Hepatocyte (in vitro differentiated cells): ENCODE data around the gene PKD2L1. TPM values are rescaled to one million over a fixed set of nuclear protein-coding genes. Genes with fewer than 3 reads are reported as not detected.
A peak's percentile ranks its signal among the peaks of the same experiment; 100 is the strongest.

Experiments used
- DNase-seq: peaks from one replicate; pipeline ENCODE4 v3.0.0-alpha.2; 2016; ENCODE audit warnings: low spot score
- H2AFZ ChIP-seq: fragments of 200-600 bp; sonication (generic); 2 replicates; pipeline ENCODE4 v1.6.0; 2016; ENCODE audit warnings: antibody characterized with exemption, mild to moderate bottlenecking
- H3K27ac ChIP-seq: fragments of 200-600 bp; sonication (generic); 2 replicates; pipeline ENCODE4 v1.5.1; 2016; ENCODE audit warnings: mild to moderate bottlenecking
- H3K27me3 ChIP-seq: fragments of 200-600 bp; sonication (generic); 2 replicates; pipeline ENCODE4 v1.6.1; 2016
- H3K36me3 ChIP-seq: fragments of 200-600 bp; sonication (generic); replicated peaks from 2 replicates; pipeline ENCODE4 v1.5.1; 2016; ENCODE audit warnings: low read depth; ENCODE audit not compliant: insufficient read depth
- H3K4me1 ChIP-seq: fragments of 200-600 bp; sonication (generic); 2 replicates; pipeline ENCODE4 v1.5.1; 2016; ENCODE audit warnings: mild to moderate bottlenecking, moderate library complexity; ENCODE audit not compliant: insufficient read depth
- H3K4me2 ChIP-seq: fragments of 200-600 bp; sonication (generic); 2 replicates; pipeline ENCODE4 v1.6.0; 2016
- H3K4me3 ChIP-seq: fragments of 200-600 bp; sonication (generic); 2 replicates; pipeline ENCODE4 v1.5.1; 2016; ENCODE audit warnings: mild to moderate bottlenecking
- H3K79me2 ChIP-seq: fragments of 200-600 bp; sonication (generic); 2 replicates; pipeline ENCODE4 v1.6.0; 2017; ENCODE audit warnings: mild to moderate bottlenecking
- H3K9me2 ChIP-seq: fragments of 200-600 bp; sonication (generic); replicated peaks from 2 replicates; pipeline ENCODE4 v1.6.0; 2017; ENCODE audit warnings: mild to moderate bottlenecking; ENCODE audit not compliant: insufficient read depth
- H3K9me3 ChIP-seq: fragments of 200-600 bp; sonication (generic); 2 replicates; pipeline ENCODE4 v1.5.1; 2016; ENCODE audit warnings: low read depth, mild to moderate bottlenecking
- H4K20me1 ChIP-seq: fragments of 200-600 bp; sonication (generic); 2 replicates; pipeline ENCODE4 v1.6.0; 2016; ENCODE audit warnings: mild to moderate bottlenecking; ENCODE audit not compliant: insufficient read depth, poor library complexity, severe bottlenecking
- EZH2 ChIP-seq: fragments of 200-600 bp; sonication (generic); IDR thresholded peaks from 2 replicates; pipeline ENCODE4 v1.6.1; 2016; ENCODE audit warnings: antibody characterized with exemption, mild to moderate bottlenecking, borderline replicate concordance
- EZH2phosphoT487 ChIP-seq: fragments of 200-600 bp; sonication (generic); IDR thresholded peaks from one replicate; pipeline ENCODE4 v1.6.1; 2018; ENCODE audit warnings: antibody characterized with exemption, mild to moderate bottlenecking, low read depth, moderate library complexity; ENCODE audit not compliant: unreplicated experiment, severe bottlenecking
- WGBS: methylation state at CpG from one replicate; pipeline ENCODE4 v1.1.6; 2016; ENCODE audit warnings: low lambda C conversion rate; ENCODE audit errors: missing lambda C conversion rate; 5-methylcytosine and 5-hydroxymethylcytosine counted together
- polyA plus RNA-seq: library from polyadenylated mRNA; unstranded; fragments of >200 nt; fragmentation: Nextera tagmentation; extraction: Ambion mirVana; gene quantifications from 2 replicates; pipeline ENCODE4 v1.2.1, GENCODE V29; 2016
- total RNA-seq: library from RNA; depleted of rRNA; stranded (reverse); fragments of >200 nt; gene quantifications from 2 replicates; pipeline ENCODE4 v1.2.3, GENCODE V29; 2014
- TF ChIP-seq, protein P1 (sequence below): fragments of 200-600 bp; sonication (generic); IDR thresholded peaks from 2 replicates; pipeline ENCODE4 v1.5.1; 2016; ENCODE audit warnings: antibody characterized with exemption, mild to moderate bottlenecking; ENCODE audit not compliant: poor library complexity

The PKD2L1 gene
- total and polyA plus RNA-seq, 2 experiments from 2014 or later: 0.10 to 0.88 TPM

- peaks cover 36% of the 10 kb centered on the region for H3K4me1 ChIP-seq
- H3K79me2 ChIP-seq: peaks cover 49% of the 10 kb centered on the region
- H3K4me2 ChIP-seq: peak within 1 kb of the TSS; percentile 91
- H3K36me3 ChIP-seq: no peaks in the 10 kb centered on the region
- H3K27ac ChIP-seq: peak within 1 kb of the TSS; percentile 97
- TF ChIP-seq EZH2phosphoT487: no peak
- no peak for TF ChIP-seq EZH2
- TF ChIP-seq, protein P1, sequence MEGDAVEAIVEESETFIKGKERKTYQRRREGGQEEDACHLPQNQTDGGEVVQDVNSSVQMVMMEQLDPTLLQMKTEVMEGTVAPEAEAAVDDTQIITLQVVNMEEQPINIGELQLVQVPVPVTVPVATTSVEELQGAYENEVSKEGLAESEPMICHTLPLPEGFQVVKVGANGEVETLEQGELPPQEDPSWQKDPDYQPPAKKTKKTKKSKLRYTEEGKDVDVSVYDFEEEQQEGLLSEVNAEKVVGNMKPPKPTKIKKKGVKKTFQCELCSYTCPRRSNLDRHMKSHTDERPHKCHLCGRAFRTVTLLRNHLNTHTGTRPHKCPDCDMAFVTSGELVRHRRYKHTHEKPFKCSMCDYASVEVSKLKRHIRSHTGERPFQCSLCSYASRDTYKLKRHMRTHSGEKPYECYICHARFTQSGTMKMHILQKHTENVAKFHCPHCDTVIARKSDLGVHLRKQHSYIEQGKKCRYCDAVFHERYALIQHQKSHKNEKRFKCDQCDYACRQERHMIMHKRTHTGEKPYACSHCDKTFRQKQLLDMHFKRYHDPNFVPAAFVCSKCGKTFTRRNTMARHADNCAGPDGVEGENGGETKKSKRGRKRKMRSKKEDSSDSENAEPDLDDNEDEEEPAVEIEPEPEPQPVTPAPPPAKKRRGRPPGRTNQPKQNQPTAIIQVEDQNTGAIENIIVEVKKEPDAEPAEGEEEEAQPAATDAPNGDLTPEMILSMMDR: no peak
- peaks cover 44% of the 10 kb centered on the region for H4K20me1 ChIP-seq
- DNase-seq: peak; percentile 95
- H2AFZ ChIP-seq: peak within 1 kb of the TSS; percentile 38
- H3K4me3 ChIP-seq: peak within 1 kb of the TSS; percentile 81
- no peaks in the 10 kb centered on the region for H3K9me2 ChIP-seq
- no peaks in the 10 kb centered on the region for H3K9me3 ChIP-seq
- H3K27me3 ChIP-seq: no peaks in the 10 kb centered on the region
- WGBS: 2% methylated on average over 60 of the region's 73 CpGs
Observed at GRCh38 chr10:100346765-100347567, 16.9 kb upstream of the PKD2L1 start, which contains the start of gene SCD. TSS of gene SCD (plus strand) at chr10:100347233. CDS start at chr10:100347505, 272 bp downstream.

- peaks cover 38% of the 10 kb centered on the region for H4K20me1 ChIP-seq
- no peaks in the 10 kb centered on the region for H3K9me2 ChIP-seq
- peak; percentile 92 for DNase-seq
- WGBS: 2% methylated on average over 27 of the region's 36 CpGs
- peaks cover 43% of the 10 kb centered on the region for H3K79me2 ChIP-seq
- H3K9me3 ChIP-seq: no peaks in the 10 kb centered on the region
- peak overlapping the region; percentile 97 for H3K27ac ChIP-seq
- H3K4me2 ChIP-seq: peak overlapping the region; percentile 91
- TF ChIP-seq EZH2 (no peak), EZH2phosphoT487 (no peak)
- TF ChIP-seq, protein P1: no peak
- H2AFZ ChIP-seq: peak overlapping the region; percentile 38
- H3K27me3 ChIP-seq: no peaks in the 10 kb centered on the region
- peak overlapping the region; percentile 81 for H3K4me3 ChIP-seq
- no peaks in the 10 kb centered on the region for H3K36me3 ChIP-seq
- peaks cover 40% of the 10 kb centered on the region for H3K4me1 ChIP-seq
Observed at GRCh38 chr10:100346351-100346764, 16.3 kb upstream of the PKD2L1 start.

DNA sequence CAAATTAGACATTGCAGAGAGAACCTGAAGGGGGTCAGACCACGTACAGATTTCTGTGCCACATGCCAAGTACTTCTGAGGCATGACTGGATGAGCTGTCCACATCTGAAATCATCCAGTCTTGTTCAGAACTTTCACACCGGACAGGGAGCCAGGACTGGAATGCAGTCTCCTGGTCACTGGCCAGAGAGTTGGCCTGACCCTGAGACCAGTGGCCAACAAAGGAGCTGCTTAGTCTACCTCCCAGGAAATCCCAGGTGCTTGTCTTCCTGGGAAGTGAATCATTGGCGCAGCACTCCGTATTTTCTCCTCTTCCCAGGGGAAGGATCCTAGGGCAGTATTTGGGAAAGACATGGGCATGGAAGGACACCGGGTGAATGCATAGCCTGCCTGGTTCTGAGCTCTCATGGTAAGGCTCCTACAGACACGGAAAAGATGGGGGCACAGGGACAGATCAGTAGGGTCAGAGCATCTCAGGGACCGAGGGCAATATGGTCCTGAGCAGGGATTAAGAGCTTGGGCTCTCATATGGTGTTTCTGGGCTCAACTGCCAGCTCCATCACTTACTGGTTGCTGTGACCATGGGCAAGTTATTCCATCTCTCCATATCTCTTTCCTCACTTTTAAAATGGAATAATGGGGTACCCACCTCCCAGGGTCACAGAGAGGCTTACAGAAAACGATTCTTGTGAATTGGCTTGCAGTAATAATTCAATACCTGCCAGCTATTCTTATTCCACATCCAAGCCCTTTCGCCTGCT is 15.7 kb upstream of the PKD2L1 start:
- peaks cover 32% of the 10 kb centered on the region for H4K20me1 ChIP-seq
- no peaks in the 10 kb centered on the region for H3K9me2 ChIP-seq
- no peak for DNase-seq
- no peaks in the 10 kb centered on the region for H3K27me3 ChIP-seq
- H3K4me2 ChIP-seq: peak overlapping the region; percentile 91
- no peaks in the 10 kb centered on the region for H3K9me3 ChIP-seq
- TF ChIP-seq EZH2 (no peak), EZH2phosphoT487 (no peak)
- TF ChIP-seq, protein P1: no peak
- WGBS: 51% methylated on average over 9 of the region's 9 CpGs
- no peaks in the 10 kb centered on the region for H3K36me3 ChIP-seq
- H3K4me3 ChIP-seq: peak overlapping the region; percentile 81
- H3K27ac ChIP-seq: peak overlapping the region; percentile 97
- peak overlapping the region; percentile 38 for H2AFZ ChIP-seq
- peaks cover 40% of the 10 kb centered on the region for H3K4me1 ChIP-seq
- peaks cover 37% of the 10 kb centered on the region for H3K79me2 ChIP-seq
